GM19351 (cell line): ENCODE measurements around the gene STN1.

Experiments
- ATAC-seq: cut with Tn5 transposase; IDR thresholded peaks from one replicate; pipeline ENCODE4 v1.9.1; 2021; ENCODE audit warnings: mild to moderate bottlenecking, moderate library complexity; ENCODE audit not compliant: unreplicated experiment

The STN1 gene

DNA sequence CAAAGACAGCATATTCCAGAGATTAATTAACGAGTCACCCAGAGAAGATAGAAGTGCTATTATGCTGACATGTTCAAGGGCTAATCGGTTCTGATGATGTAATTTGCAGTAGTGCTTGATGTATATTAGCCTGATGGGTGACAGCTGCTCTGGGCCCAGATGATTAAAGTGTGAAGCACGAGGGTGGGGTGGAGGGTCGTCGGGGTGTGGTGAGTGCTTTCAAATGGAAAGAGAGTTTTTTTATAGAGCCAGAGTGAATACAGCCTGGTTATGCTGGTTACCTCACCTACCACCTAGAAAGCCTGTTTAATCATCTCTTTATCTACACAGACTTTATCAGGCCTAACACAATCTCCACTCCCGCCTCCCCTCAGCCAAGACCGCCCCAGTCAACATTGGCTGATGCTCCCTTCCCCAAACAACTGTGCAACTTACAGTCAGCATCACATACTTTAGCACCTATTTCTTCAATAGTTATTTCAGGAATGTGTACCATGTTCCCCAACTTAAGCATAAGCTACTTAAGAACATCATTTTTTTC lies 11.5 kb upstream of the STN1 start:
- no peak for ATAC-seq

DNA sequence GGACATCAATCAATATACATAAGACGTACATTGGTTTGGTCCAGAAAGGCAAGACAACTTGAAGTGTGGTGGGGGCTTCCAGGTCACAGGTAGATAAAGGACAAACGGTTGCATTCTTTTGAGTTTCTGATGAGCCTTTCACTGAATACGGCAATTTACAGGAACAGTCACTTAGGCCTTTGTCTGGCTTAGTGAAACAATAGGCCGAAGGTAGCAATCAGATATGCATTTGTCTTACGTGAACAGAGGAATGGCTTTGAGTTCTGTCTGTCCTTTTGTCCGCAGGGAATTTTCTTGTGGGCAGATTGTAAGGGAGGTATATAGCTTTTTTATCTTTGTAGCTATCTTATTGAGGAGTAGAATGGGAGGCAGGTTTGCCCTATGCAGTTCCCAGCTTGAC lies 10.8 kb upstream of the STN1 start:
- ATAC-seq = no peak

- ATAC-seq = no peak
Observed at GRCh38 chr10:103926722-103927319, 8.8 kb upstream of the STN1 start.

DNA sequence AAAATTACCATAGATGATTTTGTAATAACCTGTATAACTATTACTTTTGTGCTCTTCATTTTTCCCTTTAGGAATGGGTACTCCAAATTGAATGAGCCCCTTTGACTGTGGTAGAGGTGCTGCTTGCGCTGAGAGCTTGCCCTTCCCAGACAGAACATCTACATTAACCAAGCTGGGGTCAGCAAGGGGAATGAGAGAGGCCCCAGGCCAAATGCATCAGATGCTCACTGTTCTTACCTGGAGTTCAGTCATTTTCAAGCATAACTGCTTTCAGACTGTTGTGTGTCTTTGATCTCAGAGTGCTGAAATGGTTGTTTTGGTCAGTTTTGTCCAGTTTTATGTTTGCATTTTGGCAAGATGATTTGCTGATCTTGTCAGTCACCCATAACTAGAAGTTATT lies 7.6 kb upstream of the STN1 start:
- no peak for ATAC-seq

DNA sequence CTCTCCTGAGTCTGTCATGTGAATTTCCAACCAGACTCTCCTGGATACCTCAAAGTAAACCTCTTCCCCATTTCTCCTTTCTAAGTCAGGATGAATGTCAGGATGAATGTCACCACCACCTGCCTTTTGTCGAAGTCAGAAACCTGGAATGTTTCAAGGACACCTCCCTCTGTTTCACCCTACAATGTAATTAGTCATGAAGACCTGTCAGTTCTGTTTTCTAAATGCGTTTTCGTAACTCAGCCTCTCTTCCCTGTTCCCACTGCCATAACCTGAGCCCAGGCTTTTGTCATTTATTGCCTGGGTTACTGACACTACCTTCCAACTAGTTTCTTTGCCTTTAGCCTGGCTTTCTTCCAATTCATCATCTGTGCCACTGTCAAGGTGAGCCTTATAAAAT lies 5.5 kb upstream of the STN1 start:
- ATAC-seq = no peak

GRCh38 chr10:103922659-103923058 lies 4.7 kb upstream of the STN1 start:
- ATAC-seq = no peak

GRCh38 chr10:103921750-103922195 lies 3.8 kb upstream of the STN1 start:
- ATAC-seq = peak; percentile 35

DNA sequence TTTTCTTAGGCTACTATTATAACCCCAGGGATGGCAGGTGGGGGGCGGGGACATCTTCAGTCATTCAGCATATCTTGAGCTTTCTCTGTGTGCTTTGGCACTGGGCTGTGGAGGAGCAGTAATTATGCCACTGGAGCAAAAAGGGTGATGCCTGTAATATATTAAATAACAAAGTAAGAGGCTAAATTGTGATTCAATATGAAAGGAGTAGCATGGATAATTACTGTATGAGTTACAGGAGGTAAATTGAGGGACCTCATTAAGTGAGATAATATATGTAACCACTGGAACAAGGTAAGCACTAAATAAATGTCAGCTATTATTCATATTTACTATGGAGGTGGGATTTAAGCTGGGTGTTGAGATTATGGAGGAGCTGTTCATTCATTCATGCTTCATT lies 3.3 kb upstream of the STN1 start:
- no peak for ATAC-seq

DNA sequence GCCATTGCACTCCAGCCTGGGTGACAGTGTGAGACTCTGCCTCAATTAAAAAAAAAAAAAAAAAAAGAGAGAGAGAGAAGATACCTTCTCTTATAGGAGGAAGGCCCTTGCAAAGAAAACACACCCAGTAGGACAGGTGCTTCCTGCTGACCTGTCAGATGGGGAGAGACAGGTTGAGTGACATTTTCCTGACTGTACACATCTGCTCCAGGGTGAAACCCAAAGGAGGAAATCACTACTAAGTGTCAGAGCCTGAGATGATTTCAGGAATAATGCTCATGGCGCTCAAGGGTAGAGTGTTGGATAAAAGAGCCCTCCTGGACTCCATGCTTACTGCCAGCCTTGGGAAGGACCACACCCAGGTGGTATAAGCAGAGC lies 1.7 kb upstream of the STN1 start:
- ATAC-seq = no peak

DNA sequence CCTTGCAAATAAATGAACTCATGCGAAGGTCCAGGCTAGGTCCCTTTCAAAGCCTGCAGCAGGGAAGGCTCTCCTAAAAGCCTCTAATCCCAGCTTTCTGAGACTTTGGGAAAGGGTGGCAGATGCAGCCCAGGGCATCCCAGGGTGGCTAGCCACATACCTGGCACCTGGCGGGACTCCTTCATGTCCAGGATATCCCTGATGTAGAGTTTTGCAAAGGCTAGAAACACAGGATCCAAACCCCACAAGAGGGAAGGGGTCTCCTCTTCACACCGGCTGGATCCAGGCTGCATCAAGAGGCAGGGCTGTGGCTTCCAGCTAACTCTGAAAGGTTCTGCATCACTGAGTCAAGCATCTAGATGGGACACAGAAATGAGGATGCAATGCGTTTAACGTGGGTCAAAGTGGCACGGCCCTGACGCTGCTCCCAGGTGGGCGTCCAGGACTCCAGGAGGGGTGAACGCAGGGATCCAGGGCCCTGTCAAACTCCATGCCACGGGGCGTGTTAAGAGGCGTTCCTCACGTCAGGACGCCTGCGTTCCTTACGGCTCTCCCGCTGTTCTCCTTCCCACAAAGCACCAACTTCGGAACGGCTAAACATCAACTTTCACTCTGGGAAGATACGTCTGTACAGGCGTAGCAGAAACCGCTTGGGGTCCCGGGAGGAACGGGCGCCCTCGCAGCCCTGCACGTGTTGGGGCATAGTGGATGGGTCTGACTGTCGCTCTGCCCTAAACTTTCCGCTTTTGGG lies 507 bp downstream of the STN1 start:
- peak; percentile 12 for ATAC-seq

DNA sequence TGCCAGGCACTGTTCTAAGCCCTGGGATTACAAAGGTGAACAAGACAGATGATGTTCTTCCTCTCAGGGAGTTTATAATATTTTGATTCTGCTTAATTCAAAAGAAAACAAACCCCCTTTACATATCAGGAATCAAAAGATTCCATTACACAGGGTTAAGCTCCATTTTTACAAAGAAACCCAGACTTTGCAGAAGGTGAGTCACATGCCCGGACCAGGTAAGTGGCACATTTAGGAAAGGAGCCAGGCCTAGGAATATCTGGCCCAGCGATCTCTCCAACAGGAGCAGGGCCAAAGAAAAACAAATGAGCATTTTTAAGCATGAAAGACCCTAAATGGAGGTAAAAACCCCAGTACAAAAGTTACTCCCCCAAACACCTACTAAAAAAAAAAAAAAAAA lies 1.1 kb downstream of the STN1 start:
- no peak for ATAC-seq

DNA sequence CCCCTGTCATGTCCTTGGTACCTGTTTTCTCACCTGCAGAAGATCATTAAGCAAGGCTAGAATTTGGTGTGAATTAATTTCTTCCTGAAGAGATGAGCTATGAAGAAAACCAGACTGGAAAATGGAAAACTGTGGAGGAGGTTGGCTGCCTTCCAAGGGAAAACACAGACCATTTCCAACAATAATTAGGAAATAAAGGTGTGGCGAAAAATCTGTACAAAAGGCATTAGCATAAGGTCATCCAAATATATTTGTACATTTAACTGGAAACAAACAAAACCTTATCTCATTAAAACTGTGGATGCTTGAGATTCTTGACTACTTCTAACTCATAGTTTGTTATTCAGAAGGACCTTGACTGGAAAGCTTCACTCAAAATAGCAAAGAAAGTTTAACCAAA lies 1.7 kb downstream of the STN1 start:
- ATAC-seq = no peak

DNA sequence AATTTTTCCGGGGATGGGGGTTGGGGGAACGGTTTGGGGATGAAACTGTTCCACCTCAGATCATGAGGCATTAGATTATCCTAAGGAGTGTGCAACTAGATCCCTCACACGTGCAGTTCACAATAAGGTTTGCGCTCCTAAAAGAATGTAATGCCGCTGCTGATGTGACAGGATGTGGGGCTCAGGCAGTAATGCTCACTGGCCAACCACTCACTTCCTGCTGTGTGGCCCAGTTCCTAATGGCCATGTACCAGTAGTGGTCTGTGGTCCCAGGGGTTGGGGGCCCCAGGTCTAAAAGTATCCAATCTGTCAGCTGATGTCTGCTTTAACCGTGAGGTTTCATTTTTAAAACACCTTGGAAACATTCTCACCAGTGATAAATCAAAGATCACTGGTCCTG lies 2.2 kb downstream of the STN1 start:
- no peak for ATAC-seq

GRCh38 chr10:103912759-103913158 lies 5.2 kb downstream of the STN1 start:
- no peak for ATAC-seq

DNA sequence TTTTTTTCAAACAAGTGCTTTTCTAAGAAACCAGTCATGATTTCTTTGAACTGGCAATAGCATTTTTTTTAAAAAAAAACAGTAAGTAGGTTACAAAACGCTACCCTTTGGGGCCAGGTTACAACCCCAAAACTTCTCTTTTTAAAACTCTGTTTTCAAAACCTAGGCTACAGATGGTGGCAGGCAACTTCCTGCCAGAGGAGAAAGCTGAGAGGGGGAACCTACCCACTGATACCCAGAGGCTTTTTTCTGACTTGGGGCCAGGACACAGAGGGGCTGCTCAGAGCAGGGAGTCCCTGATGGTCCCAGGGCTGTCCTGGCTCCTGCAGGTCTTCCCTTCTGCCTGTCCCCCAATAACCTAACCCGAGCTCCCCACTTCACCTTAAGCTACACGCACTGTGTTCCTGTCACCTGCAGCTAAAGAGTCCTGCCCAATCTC lies 6.9 kb downstream of the STN1 start:
- no peak for ATAC-seq

GRCh38 chr10:103910442-103911012 lies 7.5 kb downstream of the STN1 start:
- ATAC-seq = no peak

DNA sequence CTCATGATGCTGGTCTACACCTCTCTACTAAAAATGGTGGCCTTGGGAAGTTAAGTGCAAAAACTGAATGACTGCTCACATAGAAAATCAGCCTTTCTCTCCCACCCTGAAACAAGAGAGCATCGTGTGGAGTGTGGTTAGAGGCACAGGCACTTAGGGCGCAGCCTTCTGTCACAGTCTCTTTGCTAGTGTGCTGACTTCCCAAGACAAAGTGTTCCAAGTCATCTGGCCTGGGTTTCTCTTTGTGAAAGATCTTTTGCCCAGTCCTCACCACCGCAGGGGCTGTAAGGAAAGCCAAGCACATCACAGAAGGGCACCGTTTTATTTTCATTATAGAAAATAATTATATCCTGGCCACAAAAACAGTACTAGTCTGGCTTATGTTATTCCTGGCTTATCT lies 12.5 kb downstream of the STN1 start:
- no peak for ATAC-seq

DNA sequence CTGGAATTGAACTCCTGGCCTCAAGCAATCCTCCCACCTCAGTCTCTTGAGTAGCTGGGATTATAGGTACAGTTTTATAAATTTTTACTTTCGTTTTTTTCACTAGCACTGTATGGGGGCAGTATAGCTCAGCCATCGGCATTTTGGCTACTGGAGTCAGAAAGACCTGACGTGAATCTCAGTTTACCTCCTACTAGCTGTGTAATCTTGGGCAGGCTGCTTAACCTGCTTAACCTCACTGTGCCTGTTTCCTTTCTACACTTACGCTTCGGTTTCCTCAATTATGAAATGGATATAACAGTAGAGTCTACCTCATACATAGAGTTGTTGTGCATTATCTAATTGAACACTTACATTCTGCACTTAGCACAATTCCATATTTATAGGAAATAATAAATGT lies 16.7 kb downstream of the STN1 start:
- ATAC-seq = no peak

DNA sequence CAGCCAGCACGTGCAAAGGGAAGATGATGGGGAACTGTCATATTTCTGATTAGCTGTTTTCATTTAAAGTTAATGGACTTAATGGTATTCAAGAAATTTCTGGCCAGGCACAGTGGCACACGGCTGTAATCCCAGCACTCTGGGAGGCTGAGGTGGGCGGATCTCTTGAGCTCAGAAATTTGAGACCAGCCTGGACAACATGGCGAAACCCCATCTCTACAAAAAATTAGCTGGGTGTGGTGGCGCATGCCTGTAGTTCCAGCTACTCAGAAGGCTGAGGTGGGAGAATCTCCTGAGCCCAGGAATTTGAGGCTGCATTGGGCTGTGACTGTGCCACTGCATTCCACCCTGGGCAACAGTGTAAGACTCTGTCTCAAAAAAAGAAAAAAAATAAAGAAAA lies 18.7 kb downstream of the STN1 start:
- ATAC-seq = no peak

DNA sequence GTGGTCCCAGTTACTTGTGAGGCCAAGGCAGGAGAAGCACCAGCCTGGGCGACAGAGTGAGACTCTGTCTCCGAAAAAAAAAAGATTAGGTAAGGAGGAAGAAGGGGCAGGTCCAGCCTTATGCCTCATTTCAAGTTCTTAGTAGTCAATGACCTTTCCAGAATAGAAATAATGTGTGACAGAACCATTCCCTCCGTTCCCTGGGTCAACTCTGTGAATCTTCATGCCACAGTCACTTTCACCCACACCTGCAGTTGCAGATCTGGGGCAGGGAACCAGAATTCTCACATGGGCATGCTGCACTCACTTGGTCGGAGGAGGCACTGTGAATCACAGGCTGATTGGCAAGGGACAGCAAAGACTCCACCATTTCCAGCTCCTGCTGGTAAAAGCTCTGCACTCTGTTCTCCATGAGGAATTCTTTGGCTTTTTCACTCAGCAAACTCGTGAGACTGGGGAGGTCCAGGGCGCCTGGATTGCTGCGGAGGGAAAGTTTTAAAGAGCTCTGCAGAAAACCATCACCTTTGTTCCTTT lies 20.7 kb downstream of the STN1 start:
- no peak for ATAC-seq

- no peak for ATAC-seq
Observed at GRCh38 chr10:103896225-103896624, 21.8 kb downstream of the STN1 start.
